ENCODE results near the gene SFRP2. TPM values are rescaled to one million over a fixed set of nuclear protein-coding genes. Genes with fewer than 3 reads are reported as not detected.

Gene SFRP2
- total and polyA plus RNA-seq, 4 donors, result 0.08 to 0.09 TPM; not detected in 2

- Histone ChIP-seq H3K4me1 (ENCODE audit: control insufficient read depth in 4 of 4, insufficient read depth in 4 of 4, low read length in 3 of 4) (no peaks in the 10 kb centered on the region), H3K9me3 (ENCODE audit: control insufficient read depth in 4 of 4, low read length in 3 of 4) (no peaks in the 10 kb centered on the region), H3K4me3 (ENCODE audit: low read depth in 1 of 3, low read length in 3 of 3) (no peak overlapping the region), H3K36me3 (ENCODE audit: control insufficient read depth in 4 of 4, insufficient read depth in 3 of 4, low read depth in 1 of 4, low read length in 3 of 4) (no peaks in the 10 kb centered on the region), H3K9ac (ENCODE audit: low read depth in 1 of 2, low read length in 2 of 2) (no peak overlapping the region), H3K27me3 (ENCODE audit: control insufficient read depth in 4 of 4, insufficient read depth in 4 of 4, low read length in 3 of 4) (peaks cover 0 to 4% (median 0%) of the 10 kb centered on the region in 4 donors), H3K27ac (ENCODE audit: low read depth in 1 of 2, low read length in 2 of 2) (no peak overlapping the region)
- no peak for DNase-seq (ENCODE audit: low spot score)
- TF ChIP-seq FOXA2 (IDR thresholded peaks at IDR 0.05) (no peak), FOXA1 (IDR thresholded peaks at IDR 0.05) (no peak), TAF1 (conservative IDR thresholded peaks at IDR 0.05) (no peak), JUND (IDR thresholded peaks at IDR 0.05) (no peak), GABPA (IDR thresholded peaks at IDR 0.05 in 1 of 2, conservative IDR thresholded peaks at IDR 0.05 in 1 of 2) (no peak), NR2F2 (IDR thresholded peaks at IDR 0.05) (no peak), HNF4A (conservative IDR thresholded peaks at IDR 0.05) (no peak), HNF4G (IDR thresholded peaks at IDR 0.05) (no peak), RXRA (IDR thresholded peaks at IDR 0.05) (no peak), MAX (IDR thresholded peaks at IDR 0.05) (no peak), RAD21 (IDR thresholded peaks at IDR 0.05) (no peak), REST (IDR thresholded peaks at IDR 0.05) (no peak), ZBTB33 (IDR thresholded peaks at IDR 0.05) (no peak), YY1 (IDR thresholded peaks at IDR 0.05) (no peak), SP1 (IDR thresholded peaks at IDR 0.05) (no peak)
- 83% methylated on average over 1 of the region's 1 CpG for WGBS
Measured at GRCh38 chr4:153831245-153831644, 42.4 kb upstream of the SFRP2 start.

GRCh38 chr4:153825691-153826090 is 36.8 kb upstream of the SFRP2 start:
- H3K9ac ChIP-seq (ENCODE audit: low read depth in 1 of 2, low read length in 2 of 2), result no peak overlapping the region
- TF ChIP-seq ATF3 (IDR thresholded peaks at IDR 0.05) (no peak), NR2F2 (IDR thresholded peaks at IDR 0.05) (no peak), RXRA (IDR thresholded peaks at IDR 0.05) (no peak), RAD21 (IDR thresholded peaks at IDR 0.05) (no peak)
- no peaks in the 10 kb centered on the region for H3K36me3 ChIP-seq (ENCODE audit: control insufficient read depth in 4 of 4, insufficient read depth in 3 of 4, low read depth in 1 of 4, low read length in 3 of 4)
- DNase-seq (ENCODE audit: low spot score), result no peak
- H3K9me3 ChIP-seq (ENCODE audit: control insufficient read depth in 4 of 4, low read length in 3 of 4), result no peaks in the 10 kb centered on the region
- H3K4me1 ChIP-seq (ENCODE audit: control insufficient read depth in 4 of 4, insufficient read depth in 4 of 4, low read length in 3 of 4), result no peaks in the 10 kb centered on the region
- no peaks in the 10 kb centered on the region for H3K27me3 ChIP-seq (ENCODE audit: control insufficient read depth in 4 of 4, insufficient read depth in 4 of 4, low read length in 3 of 4)
- no peak overlapping the region for H3K27ac ChIP-seq (ENCODE audit: low read depth in 1 of 2, low read length in 2 of 2)
- 86% methylated on average over 2 of the region's 2 CpGs for WGBS
- H3K4me3 ChIP-seq (ENCODE audit: low read depth in 1 of 3, low read length in 3 of 3), result no peak overlapping the region
